Fibroblast of skin of right quadriceps (primary cell): ENCODE measurements around the gene DCLRE1A.
A peak's percentile ranks its signal among the peaks of the same experiment; 100 is the strongest.

ENCODE experiments used
- DNase-seq: peaks from one replicate; pipeline ENCODE4 v3.0.0-alpha.2; 2013

Gene DCLRE1A

DNA sequence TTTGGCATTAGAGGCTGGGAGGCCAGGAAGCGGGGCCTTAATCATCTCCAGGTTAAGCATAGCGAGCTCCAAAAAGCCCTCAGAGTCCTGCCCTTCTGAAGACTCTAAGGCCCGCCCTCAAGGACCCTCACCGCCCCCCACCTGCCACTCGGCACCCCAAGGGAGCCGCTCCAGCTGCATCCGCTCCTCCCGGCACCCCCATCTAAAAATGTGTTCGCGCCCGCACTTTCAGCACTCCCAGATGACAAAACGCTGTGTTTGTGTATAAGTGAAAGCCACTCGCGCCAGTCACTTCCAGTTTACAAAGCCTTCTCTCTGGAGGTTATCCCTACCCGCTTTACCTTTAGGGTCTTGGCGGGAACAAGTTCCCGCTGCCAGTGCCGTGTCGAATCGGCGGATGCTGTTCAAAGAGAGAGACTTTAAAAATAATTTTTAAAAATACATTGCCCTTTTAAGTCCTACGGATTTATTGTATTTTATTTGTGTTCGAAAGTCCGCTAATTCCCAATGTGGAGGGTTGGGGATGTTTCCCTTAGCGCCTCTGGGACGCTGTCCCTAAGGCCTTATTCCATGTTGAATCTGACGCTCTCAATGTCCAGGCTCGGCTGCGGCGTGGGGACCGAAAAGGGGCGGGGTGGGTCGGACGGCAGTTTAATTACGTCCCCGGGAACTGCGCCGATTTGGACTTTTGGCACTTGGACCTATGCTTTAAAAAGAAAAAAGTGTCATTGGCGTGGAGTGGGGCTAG is at the start of gene DCLRE1A, which contains the start of gene NHLRC2:
Gene DCLRE1A (minus strand): TSS at position 70 of the 748 bp plus-strand sequence. CDS start 900 bp downstream, outside the sequence.
Gene NHLRC2 (plus strand): TSS at position 649 of the 748 bp plus-strand sequence. CDS start 212 bp downstream, outside the sequence.
- peak; percentile 83 for DNase-seq

DNA sequence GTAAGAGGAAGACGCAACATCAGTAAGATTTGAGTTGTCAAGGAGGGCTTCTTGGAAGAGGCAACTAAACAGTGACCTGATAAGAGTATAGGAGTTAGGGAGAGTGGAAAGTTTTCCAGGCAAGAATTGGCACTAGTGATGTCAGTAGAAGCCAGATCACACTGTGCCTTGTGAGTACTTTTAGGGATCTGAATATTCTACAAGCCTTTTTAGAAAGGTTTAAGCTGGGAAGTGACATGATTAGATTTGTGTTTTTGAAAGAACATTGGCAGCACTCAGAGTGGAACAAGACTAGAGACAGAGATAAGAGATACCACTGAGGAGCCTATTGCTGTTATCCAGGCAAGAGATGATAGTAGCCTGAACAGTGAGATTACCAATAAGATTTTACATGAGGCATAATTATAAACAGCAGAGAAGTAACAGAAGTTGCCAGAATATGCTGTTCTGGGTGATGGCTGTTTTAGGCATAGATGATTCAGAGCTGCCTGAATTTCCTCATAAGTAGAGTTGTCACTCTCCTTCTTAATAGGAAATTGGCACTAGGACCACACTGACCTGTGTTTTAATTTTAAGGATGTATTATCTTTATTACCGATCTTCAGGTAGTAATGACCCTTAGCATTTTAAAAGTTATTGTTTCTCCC is 46.2 kb upstream of the DCLRE1A start:
- DNase-seq, result no peak

DNA sequence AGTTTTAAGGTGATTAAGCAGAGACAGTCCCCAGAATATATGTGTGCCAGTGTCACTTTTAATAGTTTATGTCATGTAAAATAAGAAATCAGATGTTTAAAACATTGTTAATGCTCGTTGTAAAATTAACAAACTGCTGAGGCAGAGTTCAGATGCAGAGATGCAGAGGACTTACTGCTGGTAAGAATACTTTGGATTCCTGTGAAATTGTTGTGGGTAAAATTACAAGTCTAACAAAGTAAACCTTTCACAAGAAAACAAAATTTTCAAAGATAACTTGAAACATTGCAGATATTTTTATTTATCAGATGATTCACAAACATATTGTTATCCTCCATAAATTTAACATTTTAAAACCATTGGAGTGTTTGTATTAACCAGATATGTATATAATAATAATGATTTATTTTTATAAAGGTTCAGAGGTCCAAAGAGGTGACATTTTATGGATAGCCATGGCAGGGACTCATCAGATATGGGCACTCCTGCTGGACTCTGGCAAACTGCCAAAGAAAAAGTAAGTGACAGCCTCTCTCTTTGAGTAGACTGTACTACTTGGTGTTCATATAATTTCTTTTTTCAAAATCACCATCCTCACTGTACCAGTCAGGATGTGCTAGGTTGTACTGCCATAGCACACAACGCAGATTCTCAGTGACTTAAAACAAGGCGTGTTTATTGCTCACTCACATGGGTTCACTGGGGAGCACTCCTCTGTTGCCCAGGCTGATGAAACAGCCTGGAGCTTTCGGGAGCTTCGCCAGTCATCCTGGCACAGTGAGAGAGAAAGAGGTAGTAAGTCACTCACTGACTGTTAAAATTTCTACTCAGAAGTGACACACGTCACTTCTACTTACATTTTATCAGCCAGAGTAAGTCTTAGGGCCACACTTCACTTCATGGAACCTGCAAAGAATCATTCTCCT is 44.1 kb upstream of the DCLRE1A start:
- DNase-seq, result peak; percentile 3

DNA sequence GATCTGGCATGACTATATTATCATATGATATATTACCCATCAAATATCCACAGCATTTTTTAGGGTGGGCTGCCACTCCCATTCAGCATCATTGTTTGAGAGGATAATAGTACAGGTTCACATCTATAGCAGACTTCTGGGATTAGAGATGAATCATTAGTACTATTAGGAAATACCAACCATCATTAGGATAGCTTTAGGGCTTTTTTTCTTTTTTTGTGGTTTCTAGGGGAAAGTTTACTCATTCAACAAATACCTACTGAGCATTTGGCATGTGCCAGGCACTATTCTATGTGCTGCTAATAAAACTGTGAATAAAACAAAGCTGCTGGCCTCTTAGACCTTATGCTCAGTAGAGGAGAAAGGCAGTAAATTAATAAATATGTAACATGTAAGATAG is 41.1 kb upstream of the DCLRE1A start:
- peak; percentile 55 for DNase-seq

DNA sequence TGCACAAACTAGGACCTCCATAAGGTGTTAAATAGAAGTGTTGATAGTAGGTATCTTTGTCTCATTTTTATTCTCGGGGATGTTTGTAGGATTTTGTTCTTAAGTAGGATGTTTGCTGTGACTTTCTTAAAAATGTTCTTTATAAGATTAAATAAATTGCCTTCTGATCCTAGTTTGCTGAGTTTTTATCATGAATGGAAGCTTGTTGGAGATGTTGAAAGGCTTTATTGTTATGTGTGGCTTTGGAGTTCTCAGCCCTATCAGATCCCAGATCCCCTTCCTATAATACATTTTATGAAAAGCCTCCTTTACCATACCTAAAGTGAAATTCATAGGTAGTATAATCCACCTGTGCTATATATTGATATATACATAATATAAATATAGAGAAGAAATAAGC is 40.7 kb upstream of the DCLRE1A start:
- no peak for DNase-seq

DNA sequence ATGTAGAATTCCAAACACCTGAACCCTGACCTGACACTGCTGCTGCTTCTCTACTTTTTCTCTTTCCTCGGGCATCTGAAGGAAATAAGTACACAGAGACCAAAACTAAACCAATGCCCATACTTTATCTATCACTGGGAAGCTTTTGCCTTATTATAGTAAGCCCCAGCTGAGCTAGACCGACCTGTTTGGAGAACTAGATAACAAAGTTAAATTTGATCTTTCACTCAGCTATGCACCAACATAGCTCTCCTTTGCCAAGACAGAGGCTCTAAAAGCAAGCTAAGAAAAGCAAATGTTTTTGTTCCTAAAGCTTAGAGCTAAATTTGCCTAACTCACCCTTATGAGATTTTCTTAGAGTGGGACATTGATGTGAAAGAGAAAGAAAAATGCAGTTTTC is 39.7 kb upstream of the DCLRE1A start:
- DNase-seq, result no peak

DNA sequence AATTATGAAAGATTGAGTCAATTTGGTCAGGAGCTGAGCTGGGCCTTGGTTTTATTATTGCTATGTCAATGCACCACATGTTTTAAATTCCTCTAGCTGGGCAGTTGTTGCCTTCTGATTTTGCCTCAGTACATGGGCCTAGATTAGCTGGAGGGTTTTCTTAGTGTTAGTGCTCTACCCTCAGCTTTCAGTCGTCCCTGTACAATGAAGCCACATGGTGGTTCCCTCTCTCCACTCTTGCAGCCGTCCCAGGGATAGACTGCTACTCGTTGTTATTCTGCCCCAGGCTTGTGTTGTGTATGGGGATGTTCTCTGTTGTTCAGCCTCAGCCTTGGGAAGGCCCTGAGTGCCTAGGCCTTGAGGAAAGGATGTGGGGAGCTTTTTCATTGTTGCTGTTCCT is 37.6 kb upstream of the DCLRE1A start:
- no peak for DNase-seq

DNA sequence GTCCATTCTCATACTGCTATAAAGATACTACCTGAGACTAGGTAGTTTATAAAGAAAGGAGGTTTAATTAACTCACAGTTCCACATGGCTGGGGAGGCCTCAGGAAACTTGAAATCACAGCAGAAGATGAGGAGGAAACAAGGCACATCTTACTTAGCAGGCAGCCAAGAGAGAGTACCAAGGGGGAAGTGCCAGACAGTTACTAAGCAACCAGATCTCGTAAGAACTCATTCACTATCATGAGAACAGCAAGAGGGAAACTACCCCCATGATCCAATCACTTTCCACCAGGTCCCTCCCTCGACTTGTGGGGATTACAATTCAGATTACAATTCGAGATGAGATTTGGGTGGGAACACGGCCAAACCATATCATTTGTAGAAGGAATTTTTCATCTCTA is 36.9 kb upstream of the DCLRE1A start:
- DNase-seq, result no peak

DNA sequence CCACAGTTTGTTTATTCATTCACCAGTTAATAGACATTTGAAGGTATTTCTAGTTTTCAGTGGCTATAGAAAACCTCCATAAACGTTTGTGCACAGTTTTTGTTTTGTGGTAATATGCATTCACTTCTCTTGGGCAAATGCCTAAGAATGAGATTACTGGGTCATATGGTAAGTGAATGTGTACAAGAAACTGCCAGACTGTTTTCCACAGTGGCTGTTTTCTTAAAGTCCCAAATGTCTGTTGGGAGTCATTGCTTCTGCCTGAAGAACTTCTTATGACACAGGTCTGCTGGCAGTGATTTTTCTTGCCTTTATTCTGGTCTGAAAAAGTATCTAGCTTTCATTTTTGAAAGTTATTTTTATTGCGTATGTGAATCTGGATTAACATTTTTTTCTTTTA is 36.0 kb upstream of the DCLRE1A start:
- DNase-seq, result no peak

DNA sequence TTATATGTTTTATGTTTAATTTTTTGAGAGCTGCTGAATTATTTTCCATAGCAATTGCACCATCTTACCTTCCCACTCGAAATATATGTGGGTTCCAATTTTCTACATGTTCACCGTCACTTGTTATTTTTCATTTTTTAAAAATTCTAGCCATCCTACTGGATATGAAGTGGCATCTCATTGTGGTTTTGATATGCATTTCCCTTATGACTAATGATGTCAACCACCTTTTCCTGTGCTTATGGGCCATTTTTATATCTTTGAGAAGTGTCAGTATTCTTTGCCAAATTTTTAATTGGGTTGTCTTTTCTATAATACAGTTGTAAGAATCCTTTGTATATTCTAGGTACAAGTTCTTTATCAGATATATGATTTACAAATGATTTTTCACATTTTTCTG is 28.4 kb upstream of the DCLRE1A start:
- DNase-seq, result no peak

DNA sequence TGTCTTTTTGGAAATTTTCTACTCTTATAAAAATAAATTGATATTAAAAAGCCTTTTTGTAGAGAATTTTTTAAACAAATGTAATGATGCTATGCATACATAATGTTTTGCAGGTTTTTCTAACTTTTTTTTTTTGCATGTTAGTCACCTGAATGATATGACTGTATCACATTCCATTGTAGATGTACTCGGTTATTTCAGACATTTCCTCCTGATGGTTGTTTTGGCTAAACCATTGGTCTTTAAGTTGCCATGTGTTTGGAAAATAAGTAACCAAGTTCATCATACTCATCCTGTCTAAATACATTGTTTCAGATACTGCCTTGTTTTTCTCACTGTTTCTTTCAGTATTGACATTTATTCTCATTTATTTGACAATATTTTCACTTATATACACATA is 26.4 kb upstream of the DCLRE1A start:
- DNase-seq, result peak; percentile 39

DNA sequence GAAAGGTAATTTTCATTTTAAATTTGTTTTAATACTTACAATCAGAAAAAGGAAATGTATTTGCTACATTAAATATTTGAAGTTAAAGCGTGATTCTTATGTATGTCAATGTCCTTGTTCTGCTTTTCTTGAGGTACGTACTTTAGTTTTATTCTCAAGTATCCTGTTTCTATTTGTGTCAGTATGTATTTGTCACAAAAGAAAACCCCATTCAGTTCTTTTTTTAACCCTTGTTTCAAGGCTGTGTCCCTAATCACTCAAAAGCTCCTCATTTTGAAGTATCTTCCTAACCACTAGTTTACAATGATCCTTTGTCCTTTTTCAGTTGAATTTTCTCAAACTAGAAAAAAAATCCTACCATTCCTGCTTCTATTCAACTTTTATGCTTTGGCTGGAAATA is 25.8 kb upstream of the DCLRE1A start:
- no peak for DNase-seq

DNA sequence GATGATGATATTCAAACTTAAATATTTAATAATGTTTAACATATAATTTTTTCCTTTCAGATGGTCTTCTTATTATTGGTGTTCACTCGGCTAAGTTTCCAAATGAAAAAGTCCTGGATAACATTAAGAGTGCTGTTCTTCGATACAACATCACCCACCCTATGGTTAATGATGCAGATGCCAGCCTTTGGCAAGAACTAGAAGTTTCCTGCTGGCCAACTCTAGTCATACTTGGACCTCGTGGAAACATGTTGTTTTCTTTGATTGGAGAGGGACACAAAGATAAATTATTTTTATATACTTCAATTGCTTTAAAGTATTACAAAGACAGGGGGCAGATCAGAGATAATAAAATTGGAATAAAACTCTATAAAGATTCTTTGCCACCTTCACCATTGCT is 22.6 kb upstream of the DCLRE1A start:
- no peak for DNase-seq

DNA sequence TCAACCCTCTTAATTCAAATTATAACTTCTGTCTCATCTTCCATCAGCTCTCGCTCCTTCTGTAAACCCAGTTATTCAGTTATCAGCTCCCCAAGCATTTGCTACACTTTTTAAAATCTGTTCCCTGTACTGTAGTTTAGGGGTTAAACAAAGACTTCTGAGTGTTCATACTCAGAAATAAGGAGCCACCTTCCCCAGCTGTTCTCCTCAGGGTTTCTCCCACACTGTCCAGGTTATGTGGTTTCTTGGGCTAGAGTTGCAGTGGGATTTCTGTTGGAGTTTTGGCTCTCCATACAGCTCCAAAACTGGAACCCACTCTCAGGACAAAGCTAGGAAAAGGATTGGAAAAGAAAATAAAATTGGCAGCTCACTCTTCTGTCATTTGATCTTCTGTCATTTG is 21.3 kb upstream of the DCLRE1A start:
- no peak for DNase-seq

DNA sequence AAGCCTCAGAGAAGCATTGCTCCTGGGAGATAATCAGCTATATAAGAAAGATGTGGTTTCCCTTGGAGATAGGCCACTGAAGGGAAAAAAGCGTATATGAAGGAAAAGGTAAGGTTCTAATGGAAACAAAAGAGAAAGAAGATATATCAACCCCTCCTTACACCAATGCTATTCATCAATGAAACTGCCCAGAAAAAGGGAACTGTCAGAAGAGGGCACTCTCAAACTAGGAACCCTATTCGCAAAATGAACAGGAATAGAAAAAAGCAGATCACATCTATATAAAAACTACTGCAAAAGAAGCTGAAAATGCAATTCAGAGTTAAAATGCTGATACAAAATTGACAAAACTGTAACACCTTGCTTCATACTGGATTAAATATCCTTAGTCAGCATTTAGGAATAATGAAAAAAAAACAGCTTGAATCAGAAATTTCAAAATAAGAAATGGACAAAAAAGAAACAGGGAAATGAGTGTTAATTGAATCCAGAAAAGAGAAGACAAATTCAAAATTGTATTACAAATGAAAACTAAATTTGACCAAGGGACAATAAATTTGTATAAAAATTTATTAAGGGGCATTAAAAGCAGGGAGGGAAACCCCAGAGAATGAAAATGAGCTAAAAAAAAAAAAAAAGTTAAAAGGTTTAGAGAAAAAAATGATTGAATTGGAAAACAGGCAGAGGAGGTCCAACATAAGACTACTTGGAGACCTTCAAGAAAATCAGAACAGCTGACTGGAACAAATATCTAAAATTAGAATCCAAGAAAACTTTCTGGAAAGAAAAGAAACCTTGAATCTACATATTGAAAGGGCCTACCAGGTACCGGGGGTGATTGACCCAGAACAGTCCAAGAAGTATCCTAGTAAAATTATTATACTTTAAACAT is 18.5 kb upstream of the DCLRE1A start:
- DNase-seq, result no peak

DNA sequence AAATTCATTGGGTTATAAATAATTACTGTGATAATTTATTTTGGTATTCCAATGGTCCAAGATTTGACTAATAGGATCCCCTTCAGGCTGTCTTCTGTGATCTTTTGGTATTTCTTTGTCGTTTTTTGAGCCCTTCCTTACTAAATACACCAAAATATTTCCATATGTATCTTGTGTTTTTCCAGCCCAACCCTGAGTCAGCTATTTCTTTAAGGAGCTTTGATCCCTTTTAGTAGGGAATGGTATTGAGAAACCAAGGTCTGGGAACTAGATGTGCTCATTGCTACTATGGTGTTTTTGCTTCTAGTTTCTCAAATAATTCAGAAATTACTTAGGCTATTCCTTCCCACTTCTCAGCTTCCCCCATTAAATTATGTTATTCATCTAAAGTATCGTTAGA is 15.9 kb upstream of the DCLRE1A start:
- no peak for DNase-seq

DNA sequence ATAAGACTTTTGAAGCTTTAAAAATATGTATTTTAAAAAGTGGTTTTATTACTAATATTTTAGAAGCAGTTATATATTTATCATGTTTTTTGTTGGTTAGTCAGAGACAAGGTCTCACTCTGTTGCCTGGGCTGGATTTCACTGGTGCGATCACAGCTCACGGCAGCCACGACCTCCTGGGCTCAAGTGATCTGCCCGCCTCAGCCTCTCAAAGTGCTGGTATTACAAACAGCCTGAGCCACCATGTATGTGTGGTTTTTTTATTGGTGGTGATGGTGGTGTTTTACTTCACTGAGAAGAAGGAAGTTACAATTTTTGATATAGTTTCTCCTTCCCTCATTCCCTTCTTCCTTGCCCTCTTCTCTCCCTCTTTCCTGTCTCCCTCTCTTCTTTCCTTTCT is 14.0 kb upstream of the DCLRE1A start:
- no peak for DNase-seq

DNA sequence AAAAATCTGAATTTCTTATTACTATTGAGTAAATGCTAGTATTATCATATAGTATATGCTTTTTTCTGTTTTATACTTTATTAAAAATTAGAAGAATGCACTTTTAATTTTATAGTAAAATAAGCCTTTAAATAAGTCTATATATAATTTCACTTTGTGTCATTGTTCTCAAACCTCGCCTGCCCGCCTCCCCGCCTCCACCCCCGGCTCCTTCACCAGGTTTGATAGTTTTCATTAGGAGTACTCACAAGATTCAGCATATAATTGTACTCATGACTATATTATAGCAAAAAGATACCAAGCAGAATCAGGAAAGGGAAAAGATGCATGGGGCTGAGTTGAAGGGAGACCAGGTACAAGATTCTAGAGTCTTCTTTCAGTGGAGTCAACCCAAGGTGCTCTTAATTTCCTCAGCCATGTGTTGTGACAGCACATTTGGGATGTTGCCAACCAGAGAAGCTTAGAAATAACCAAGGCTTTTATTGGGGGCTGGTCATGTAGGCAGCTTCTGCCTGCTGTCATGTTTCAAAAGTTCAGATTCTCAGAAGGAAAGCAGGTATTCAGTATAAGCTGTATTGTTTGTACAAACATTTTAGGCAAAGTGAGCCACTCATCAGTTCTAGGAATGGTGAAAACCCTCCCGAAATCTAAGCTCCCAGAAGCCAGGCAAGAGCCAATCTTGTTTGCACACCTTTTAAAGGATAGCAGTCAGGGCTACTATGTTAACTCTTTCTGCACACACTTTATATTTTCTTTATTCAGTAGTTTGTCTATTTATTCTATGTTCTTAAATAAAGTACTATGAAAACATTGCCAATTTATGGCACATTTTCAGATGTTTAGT is 12.9 kb upstream of the DCLRE1A start:
- no peak for DNase-seq

DNA sequence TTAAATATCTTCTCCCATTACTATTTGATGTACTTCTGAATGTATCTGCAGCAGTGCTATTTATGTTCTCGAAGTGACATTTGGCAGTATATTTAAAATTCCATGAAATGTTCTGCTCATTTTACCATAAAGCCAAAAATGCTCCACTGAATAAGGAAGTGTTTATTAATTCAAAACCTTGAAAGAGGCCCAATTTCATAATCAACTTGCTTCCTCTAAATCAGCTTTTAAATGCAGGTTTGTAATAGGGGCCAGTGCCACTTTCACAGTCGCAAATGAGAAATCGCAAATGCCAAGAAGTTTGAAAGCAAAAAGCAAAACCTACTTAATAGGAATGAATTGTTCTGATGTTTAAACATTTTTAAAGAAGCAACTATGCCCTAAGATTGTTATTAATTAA is 12.0 kb upstream of the DCLRE1A start:
- no peak for DNase-seq

DNA sequence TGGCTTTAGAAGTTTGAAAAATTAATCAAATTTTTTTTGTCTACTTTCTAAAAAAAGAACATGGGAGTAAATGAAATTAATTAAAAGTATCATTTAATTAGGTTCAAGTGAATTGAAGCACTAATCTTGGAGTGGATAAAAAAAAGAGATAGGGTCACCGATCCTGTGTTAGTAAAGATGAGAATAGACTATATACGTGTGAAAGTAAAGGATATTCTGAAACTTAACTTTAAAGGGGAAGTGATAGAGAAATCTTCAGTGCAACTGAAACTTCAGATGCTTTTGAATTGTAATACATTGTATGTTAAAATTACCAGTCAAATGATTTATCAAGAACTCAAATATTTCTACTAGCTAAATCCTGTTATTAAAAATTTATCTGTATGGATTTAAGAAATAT is 5.4 kb upstream of the DCLRE1A start:
- no peak for DNase-seq

DNA sequence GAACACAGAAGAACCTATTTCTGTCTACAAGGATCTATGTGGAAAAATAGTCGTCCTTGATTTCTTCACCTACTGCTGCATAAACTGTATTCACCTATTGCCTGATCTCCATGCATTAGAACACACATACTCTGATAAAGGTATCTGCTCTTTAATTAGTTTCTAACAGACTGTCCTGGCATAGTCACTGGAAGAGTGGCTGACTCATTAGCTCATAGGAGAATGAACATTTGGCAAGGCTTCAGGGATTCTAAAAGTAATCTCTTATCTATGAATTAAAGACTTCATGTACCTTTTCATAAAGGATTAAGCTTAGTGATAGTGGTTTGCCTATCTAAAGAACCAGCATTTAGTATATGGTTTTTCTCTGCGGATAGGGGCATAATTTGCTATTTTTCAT is 4.7 kb upstream of the DCLRE1A start:
- DNase-seq, result no peak

DNA sequence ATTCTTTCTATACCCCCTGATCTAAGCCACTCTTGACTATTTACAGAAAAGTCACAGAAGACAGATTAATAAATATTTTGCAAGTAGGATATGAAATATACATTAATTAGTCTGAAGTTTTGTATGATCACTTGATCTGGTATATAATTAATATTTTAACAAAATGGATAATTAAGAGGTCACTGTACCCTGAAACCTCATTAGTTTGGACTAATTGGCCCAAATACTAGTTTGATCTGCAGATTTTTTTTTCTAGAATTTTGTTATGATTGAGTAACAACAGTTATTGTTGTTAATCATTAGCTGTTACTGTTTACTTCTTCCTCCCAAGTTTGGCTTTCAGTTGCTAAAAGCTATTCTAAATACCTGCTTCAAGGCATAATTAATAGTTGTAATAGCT is 3.3 kb upstream of the DCLRE1A start:
- no peak for DNase-seq
